Skin of body (tissue), 2 donors: ENCODE results near the gene SMIM5. TPM values are rescaled to one million over a fixed set of nuclear protein-coding genes. Genes with fewer than 3 reads are reported as not detected.
"Not testable (repeated sequence)": the region's sequence is repeated elsewhere in the genome, so short reads cannot be mapped to it uniquely, and the experiment has no call there.

ENCODE experiments used
- DNase-seq: peaks from one replicate; lab custom pipeline; 2025; lab: John Stamatoyannopoulos, UW
- total RNA-seq: library from RNA; depleted of rRNA; stranded (reverse); fragments of >200 nt; gene quantifications from one replicate; pipeline ENCODE4 v1.2.3, GENCODE V29; 2014

Gene SMIM5
- total RNA-seq, 1 donor from 2014 or later, result 7.2 TPM

DNA sequence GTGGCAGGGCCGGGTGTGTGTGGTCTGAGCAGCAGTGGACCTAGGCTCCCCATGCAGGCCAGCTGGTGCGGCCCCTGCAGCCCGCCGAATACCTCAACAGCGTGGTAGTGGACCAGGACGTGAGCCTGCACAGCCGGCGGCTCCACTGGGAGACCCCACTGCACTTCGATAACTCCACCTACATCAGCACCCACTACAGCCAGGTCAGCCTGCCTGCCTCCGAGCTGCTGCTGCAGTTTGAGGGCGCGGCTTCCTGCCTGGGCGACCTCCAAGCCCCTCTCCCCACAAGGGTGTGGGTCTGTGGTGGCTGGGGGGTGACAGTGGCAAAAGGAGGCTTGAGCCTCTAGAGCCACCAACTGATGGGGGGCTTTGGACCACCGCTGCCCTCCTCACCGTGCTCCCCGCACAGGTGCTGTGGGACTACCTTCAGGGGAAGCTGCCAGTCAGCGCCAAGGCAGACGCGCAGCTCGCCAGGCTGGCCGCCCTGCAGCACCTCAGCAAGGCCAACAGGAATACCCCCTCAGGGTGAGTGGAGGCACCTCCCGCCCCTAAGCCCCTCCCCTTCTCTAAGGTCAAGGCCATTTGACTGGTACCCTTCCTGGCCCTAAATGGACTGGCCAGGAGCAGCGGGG lies 8.4 kb upstream of the SMIM5 start:
- no peak for DNase-seq

DNA sequence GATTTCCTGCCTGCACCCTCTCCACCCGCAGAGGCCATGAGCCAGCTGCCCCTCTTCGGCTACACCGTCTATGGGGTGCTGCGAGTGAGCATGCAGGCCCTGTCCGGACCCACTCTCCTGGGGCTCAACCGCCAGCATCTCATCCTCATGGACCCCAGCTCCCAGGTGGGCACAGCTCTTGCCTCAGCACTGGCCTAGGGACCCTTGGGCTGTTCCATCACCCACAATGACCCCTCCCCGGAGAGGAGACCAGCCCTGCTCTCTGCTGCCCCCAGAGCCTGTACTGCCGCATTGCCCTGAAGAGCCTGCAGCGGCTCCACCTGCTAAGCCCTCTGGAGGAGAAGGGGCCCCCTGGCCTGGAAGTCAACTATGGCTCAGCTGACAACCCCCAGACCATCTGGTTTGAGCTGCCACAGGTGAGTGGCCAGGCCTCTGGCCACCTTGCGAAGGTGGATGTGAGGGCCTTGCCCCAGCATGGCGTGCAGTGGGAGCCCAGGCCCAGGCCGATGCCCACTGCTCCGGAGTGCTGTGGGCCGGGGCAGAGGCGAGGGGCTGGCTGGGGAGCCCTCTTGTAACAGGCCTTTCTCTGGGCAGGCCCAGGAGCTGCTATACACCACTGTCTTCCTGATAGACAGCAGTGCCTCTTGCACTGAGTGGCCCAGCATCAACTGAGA lies 7.3 kb upstream of the SMIM5 start:
- no peak for DNase-seq

DNA sequence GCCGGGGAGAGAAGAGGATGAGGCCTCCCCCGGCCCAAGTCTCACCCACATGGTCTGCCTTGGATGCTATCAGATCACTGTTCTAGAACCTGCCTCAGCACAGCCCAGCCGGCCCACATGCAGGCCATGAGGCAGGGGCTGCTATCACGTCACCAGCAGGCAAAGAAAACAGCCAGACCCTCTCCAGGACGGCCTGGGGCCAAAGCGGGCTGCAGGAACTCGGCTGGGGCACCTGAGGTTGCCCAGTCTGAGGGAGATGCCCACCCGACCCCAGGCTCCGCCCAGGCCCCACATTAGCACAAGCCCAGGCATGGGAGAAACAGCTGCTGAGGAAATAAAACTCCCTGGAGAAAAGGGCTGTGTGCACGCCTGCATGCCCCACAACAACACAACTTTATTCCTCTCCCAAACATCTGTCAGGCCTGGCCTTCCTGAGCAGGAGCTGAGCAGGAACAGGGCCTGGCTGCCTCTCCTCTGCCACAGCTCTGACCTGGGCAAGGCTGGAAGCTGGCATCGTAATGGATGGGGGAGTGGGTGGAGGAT lies 6.7 kb upstream of the SMIM5 start:
- DNase-seq, result no peak

DNA sequence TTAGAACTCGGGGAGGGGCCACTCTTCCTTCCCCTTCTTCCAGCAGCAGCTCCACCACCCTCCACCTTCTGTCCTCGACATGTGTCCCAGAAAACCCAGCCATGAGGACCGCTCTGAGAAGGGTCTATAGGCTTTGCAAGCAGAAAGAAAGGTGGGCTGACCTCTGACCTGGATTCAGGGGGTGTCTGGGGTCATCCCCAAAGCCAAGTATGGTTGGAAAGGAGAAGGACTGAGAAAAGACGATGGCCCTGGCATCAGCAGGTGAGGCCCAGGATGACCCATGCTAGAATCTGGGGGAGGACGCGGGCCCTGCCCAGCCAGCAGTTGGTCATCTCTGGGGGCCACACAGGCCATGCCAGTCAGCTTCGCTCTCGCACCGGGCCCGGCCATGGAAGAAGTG lies 6.1 kb upstream of the SMIM5 start:
- DNase-seq, result no peak

DNA sequence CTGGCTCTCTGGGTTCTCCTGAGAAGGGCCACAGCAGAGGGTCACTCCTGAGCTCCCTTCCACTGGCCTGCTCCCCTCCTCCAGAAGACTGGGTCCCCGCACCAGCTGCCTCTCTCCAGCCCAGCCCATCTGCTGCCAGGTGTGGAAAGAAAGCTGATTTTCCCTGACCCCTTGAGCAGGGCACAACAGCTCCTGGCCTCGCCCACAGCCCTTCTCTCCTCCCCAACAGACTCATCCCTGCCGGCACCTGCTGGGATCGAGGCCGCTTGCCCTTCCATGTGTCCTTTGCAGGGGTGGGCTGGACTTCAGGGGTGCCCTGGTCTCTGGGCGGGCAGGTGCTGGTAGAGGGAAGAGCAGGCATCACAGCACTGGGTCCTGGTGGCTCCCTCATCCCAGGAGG lies 4.8 kb upstream of the SMIM5 start:
- DNase-seq, result no peak

DNA sequence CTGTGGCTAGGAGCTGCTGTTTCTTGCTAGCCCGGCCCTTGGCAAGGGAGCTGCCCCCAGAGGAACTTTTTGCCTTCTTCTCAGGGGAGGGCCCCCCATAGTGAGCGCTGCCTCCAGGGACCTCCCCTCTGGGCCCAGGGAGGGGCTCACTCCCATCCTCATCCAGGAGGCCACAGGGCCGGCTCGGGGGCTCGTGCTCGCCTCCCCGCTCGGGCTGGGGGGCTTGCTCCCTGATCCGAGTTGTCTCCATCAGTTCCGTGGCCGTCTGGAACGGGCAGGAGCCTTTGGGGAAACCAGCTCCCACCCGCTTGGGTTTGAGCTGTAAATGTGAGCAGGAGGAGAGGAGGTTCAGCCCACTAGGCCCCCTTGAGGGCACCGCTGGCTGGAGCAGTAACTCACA lies 4.1 kb upstream of the SMIM5 start:
- DNase-seq, result no peak

DNA sequence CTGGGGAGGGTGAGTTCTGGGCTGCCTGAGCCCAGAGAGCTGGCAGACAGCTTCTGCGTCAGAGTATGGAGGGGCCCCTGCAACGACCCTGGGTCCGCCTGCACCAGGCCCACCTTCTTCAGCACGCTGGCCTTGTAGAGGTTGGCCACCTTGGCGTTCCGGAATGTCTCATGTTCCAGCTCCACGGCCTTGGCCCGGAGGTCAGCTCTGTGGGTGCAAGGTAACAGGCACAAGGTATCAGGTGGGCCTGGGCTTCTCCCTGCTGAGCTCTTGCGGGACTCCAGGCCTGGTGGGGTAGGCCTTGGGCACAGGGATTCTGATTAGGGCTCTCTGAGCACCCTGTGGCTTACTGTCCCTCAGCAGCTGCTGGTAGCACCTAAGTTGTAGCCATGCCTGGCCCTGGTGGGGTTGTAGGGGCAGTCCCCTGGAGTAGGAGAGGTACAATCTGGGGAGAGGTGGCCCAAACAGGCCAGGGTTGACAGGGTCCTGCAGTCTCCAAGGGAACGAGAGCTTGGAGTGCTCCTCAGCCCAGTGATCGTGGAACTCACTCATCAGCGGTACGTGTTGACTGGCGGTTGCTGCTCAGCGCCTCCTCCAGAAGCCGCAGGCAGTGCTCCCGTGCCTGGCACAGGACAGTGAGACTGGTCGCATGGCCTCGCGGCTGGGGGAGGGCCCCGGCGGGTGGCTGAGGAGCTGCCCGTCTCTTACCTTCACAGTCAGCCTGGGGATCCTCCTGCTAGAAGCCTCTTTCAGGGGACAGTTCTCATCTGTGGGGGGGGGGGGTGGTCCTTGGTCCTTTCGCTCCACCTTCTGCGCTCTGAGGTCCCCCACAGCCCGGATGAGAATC lies 2.9 kb upstream of the SMIM5 start:
- no peak for DNase-seq

DNA sequence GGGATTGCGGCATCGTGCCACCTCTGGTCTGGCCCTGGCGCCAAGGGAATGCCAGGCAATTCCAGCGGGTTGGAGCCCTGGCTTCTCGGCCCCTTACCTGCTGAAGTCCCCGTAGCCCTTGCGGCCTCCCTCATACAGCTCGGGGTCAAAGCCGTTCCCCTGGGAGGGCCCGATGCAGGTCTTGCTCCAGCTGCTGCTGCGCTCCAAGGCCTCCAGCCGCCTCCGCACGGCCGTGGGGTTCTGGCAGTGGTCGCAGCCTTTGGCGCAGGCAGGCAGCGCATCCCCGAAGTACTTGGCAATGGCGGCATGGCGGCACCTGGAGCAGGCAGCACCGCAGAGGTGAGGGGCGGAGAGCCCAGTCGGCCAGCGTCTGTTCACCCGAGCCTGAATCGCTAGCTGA lies 1.9 kb upstream of the SMIM5 start:
- DNase-seq, result no peak

DNA sequence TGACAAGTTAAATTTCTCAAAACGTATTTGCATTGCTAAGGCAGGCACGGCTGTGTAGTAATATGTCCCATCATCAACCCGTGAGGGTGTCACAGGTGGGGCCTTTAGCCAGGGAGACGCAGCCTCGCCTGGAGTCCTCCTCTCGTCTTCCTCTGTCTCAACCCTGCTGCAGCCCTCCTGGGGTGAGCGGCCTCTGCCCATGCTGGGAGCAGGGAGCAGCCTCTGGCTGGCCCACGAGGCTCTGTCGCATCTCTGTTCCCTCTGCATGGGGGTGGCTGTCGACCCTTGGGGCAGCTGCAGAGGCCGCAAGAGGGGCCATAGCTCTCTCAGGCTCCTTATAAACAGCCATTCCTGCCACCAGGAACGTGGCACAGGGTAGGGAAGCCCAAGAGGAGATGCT lies 806 bp upstream of the SMIM5 start:
- DNase-seq, result no peak

DNA sequence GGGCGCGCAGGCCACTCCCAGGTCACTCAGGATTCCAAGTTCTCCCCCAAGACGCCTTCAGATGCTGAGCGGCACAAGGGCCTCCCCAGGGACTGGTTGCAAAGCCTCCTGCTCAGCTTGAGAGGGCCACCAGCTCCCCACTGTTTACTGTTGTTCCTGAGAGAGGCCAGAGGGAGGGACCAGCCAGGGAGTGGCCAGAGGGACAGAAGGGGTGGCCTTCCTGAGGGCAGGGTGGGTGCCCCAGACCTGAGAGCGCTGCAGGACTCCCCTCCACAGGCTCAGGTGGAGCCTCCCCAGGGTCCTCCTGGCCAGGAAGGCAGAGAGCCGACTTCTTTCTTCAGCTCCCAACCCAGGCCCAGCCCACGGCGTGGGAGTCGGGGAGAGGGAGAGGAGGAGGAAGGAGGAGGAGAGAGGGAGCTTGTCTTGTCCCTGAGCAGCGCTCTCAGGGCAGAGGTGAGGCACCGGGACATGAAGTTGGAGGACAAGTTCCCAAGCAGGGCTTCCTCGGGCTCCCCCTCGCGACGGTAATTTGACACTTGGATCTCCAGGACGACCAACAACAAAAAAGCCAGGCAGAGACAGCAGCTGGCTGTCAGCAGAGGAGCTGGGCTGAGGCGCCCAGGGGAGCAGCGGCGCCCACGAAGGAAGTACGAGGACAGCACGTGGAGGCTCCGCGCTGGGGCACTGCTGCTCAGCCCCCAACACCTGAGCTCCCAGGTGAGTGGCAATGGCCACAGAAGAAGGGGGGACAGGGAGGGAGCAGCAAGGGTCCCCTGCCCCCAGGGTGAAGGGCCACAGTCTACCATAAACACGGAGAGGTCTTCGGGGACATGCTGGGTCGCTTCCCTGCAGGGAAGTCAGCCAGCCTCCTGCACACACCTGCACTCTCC lies 497 bp downstream of the SMIM5 start:
- peak; percentile 91 for DNase-seq

DNA sequence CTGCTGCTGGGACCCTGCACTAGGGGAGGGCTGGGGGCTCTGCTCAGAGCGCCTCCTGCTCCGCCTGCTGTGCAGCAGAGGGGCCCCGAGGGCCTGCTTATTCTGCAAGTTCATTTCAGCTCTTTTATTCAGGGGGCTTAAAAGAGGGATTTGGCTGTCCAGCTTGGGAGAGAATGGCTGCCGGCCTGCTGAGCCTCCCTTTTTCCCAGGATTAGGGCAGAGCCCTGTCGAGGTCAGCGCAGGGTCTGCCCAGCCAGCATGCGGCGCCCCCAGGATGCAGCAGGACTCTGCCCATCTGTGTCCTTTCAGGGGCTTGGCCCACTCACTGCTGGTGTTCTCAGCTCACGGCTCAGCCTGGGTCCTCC lies 1.1 kb downstream of the SMIM5 start:
- no peak for DNase-seq

DNA sequence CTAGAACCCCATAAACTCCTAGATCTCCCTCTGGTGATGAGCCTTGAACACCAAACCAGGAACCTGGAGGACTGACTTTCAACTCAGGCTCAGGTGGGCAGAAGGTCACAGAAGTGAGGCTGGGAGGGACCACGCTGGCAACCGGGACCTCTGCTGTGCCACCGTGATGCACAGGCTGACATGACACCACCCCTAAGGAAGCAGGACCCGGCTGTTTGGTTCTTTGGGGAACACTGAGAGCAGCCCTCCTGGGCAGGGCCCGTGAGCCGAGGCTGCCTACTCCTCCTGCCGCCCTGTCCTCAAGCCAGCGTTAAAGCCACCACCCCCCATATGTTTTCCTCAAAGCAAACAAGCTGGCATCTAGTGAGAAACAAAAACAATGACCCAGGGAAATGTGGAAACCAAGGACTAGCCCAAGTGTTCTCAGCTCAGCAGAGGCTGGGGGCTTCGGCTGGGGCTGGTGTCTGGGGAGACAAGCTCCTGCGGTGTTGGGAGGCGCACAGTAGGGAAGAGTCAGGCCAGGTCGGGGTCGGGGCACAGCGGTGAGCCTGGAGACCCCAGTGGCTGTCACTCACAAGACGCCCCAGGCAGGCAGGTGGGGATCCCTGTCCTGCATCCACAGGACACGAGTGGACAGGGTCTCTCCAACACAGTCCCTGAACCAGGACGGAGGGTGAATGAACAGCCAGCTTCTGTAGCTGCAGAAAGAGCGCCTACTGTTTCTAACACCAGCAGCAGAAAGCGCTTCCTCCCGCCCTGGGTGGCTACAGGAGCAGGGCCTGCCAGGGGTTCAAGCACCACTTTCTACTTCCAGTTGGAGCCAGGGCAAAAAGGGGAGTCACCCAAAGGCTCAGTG lies 1.7 kb downstream of the SMIM5 start:
- no peak for DNase-seq

DNA sequence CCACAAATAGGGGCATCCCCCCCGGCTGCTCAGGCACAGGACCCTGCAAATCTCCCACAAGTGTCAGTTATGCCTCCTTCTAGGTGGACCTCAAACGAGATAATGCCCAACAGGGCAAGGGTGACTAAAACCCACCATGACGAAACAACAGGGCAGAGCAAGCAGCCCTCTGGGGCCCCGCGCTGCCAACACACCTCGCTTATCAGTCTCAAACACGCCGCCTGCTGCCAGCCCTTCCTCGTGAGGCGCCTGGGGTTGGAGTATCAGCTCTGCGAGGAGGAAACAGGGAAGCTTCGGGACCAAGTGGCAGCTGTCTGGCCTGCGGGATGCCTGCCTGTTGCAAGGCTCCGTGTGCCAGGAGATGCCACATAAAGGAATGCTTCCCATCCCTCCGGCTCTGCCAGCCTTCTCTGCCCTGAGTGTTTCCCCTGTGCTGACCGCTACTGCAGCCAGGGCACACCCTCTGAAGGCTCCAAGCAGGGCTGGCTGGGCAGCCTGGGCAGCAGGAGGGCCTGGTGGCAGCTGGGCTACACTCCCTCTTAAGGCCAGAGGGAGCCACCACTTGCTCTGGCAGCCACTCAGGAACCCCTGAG lies 2.5 kb downstream of the SMIM5 start:
- DNase-seq, result no peak

DNA sequence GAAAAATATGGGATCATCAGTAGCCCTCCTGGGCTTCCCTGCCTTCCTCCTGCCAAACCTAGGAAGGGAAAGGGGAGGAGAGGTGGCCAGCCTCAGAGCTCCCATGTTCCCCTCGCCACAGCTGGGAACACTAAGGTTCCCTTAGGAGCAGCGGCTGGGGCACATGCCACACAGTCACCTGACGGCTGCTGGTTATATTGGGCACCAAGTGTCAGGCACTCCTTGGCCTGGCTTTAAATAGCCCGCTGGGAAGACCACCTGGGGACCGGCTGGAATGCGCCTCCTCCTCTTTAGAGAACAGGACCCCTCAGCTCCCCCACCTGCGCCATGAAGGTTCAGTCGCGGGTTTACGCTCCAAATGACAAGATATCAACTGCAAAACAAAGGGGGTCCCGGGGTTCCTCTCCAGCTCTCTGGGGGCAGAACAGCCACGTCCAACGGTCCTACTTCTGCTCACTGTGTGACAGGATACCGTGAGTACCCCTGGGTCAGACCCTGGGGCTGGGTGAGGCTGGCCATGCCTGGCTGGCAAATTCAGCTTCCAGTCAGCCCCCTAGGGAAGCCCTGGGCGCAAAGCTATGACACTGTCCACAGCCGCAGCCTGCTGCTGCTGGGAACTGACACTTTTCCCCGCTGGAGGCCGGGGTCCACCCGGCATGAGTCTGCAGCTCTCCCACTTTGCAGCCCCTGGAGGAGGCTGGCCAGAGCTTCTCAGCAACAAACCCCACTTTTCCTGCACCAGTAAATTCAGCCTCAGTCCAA lies 3.3 kb downstream of the SMIM5 start:
- no peak for DNase-seq

DNA sequence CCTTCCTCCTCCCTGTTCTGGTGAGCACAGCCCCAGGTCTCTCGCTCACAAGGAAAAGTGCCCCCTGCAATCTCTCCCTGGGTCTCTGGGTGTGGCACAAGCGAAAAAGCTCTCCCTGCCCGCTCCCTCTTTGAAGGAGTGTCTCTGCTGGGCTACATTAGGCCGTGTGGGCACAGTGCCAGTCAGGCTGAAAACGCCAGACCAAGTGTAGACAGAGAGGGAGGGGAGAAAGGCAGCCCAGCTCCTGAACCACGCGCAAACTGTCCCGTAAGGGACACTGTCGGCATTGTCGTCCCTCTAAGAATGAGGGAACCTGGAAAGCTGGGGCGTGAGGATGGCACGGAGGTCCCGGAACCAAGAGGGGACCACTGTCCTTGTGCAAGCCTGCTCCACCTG lies 3.9 kb downstream of the SMIM5 start:
- no peak for DNase-seq

DNA sequence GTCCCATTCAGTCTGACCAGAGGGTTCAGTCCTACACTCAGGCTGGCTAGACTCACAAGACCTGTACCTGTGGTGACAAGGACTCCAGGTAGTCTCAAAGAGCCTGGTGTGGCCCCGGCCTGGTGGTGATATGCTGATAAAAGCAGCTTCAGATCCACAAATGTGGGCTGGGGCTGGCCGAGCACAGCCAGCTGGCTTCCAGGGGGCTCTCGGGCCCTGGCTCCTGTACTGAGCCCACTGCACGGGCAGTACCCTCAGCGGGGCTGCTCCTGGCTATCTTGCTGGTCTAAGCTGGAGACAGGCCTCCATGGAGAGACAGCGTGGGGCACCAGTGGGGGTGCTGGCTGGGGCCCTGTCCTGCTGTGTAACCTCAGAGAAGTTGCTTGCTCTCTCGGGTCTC lies 4.3 kb downstream of the SMIM5 start:
- no peak for DNase-seq

DNA sequence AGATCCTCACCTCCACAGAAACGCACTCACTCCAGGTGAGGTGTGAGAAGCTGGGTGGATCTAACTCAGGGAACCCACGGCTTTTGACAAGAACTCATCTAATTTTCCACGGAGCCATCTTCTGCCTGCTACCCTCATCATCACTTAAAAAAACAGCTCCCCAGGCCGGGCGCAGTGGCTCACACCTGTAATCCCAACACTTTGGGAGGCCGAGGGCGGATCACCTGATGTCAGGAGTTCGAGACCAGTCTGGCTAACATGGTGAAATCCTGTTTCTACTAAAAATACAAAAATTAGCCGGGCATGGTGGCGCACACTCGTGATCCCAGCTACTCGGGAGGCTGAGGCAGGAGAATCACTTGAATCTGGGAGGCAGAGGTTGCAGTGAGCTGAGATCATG lies 4.8 kb downstream of the SMIM5 start:
- DNase-seq, result not testable (repeated sequence)

DNA sequence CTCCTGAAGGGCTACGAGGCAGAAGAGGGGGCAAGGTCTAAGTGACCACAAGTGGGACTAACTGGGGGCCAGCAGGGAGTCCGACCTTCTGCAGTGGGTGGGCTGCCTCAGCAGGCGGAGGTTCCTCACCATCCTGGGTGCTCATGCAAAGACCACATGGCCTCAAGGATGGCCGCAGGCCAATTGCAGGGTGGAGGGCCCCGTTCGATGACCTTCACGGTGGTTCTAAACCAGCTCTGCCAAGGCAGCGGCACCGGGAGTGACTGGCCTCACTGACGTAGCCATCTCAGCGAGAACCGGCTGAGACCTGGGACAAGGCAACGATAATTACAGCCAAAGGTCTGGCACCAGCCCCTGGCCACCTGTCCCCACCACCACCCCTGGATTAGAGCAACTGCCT lies 5.7 kb downstream of the SMIM5 start:
- DNase-seq, result no peak

DNA sequence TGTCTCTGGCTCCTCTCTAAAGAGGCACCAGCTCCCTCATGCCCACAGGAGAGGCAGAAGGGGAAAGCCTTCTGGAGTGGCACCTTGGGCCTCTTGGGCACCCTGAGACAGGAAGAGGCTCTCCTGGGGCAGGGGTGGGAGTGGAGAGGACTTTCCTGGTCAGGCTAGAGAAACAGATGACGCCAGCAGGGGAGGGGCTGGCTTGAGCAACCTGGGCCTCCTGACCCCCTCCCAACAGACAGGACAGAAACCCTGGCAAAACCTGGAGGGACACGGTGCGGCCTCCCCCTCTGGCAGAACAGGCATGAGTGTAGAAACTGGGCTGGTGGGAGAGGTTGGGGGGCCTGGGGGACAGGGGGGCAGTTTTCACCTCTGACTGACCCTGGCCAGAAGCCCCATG lies 6.1 kb downstream of the SMIM5 start:
- DNase-seq, result no peak
